Measurements from ENCODE around the gene TOMM70.

GRCh38 chr3:100443690-100444089 is 42.8 kb upstream of the TOMM70 start:
- TF ChIP-seq CTCF (IDR thresholded peaks at IDR 0.05) (no peak), EP300 (IDR thresholded peaks at IDR 0.05) (no peak)
